ENCODE results near the gene DLG2.
"Not testable (repeated sequence)": the region's sequence is repeated elsewhere in the genome, so short reads cannot be mapped to it uniquely, and the experiment has no call there.

Gene DLG2

GRCh38 chr11:85316967-85317366 is 310.2 kb downstream of the DLG2 start:
- no peak for DNase-seq (ENCODE audit: low spot score)

- no peak for DNase-seq (ENCODE audit: low spot score)
Measured at GRCh38 chr11:85313741-85314140, 313.4 kb downstream of the DLG2 start.

- no peak for DNase-seq (ENCODE audit: low spot score)
Measured at GRCh38 chr11:85310479-85310878, 316.7 kb downstream of the DLG2 start.

GRCh38 chr11:85307366-85307765 is 319.8 kb downstream of the DLG2 start:
- DNase-seq (ENCODE audit: low spot score): no peak

- no peak for DNase-seq (ENCODE audit: low spot score)
Measured at GRCh38 chr11:85301895-85302678, 325.1 kb downstream of the DLG2 start.

- DNase-seq (ENCODE audit: low spot score): no peak
Measured at GRCh38 chr11:85299258-85299942, 327.7 kb downstream of the DLG2 start.

- no peak for DNase-seq (ENCODE audit: low spot score)
Measured at GRCh38 chr11:85295694-85296271, 331.4 kb downstream of the DLG2 start.

GRCh38 chr11:85281550-85281949 is 345.6 kb downstream of the DLG2 start:
- DNase-seq (ENCODE audit: low spot score): no peak

GRCh38 chr11:85279267-85279666 is 347.9 kb downstream of the DLG2 start:
- no peak for DNase-seq (ENCODE audit: low spot score)

- DNase-seq (ENCODE audit: low spot score): no peak
Measured at GRCh38 chr11:85277693-85278092, 349.5 kb downstream of the DLG2 start.

- DNase-seq (ENCODE audit: low spot score): no peak
Measured at GRCh38 chr11:85276332-85276731, 350.8 kb downstream of the DLG2 start.

GRCh38 chr11:85270315-85270714 is 356.8 kb downstream of the DLG2 start:
- DNase-seq (ENCODE audit: low spot score): not testable (repeated sequence)

- no peak for DNase-seq (ENCODE audit: low spot score)
Measured at GRCh38 chr11:85269109-85269508, 358.0 kb downstream of the DLG2 start.

GRCh38 chr11:85266646-85267045 is 360.5 kb downstream of the DLG2 start:
- no peak for DNase-seq (ENCODE audit: low spot score)

- no peak for DNase-seq (ENCODE audit: low spot score)
Measured at GRCh38 chr11:85263328-85263727, 363.8 kb downstream of the DLG2 start.

- no peak for DNase-seq (ENCODE audit: low spot score)
Measured at GRCh38 chr11:85257837-85258236, 369.3 kb downstream of the DLG2 start.

GRCh38 chr11:85256433-85256832 is 370.7 kb downstream of the DLG2 start:
- DNase-seq (ENCODE audit: low spot score): no peak

GRCh38 chr11:85249482-85249881 is 377.7 kb downstream of the DLG2 start:
- DNase-seq (ENCODE audit: low spot score): no peak

- no peak for DNase-seq (ENCODE audit: low spot score)
Measured at GRCh38 chr11:85247797-85248196, 379.3 kb downstream of the DLG2 start.

- no peak for DNase-seq (ENCODE audit: low spot score)
Measured at GRCh38 chr11:85238906-85239305, 388.2 kb downstream of the DLG2 start.

GRCh38 chr11:85238038-85238437 is 389.1 kb downstream of the DLG2 start:
- DNase-seq (ENCODE audit: low spot score): not testable (repeated sequence)

- no peak for DNase-seq (ENCODE audit: low spot score)
Measured at GRCh38 chr11:85236211-85236610, 390.9 kb downstream of the DLG2 start.

GRCh38 chr11:85232559-85232958 is 394.6 kb downstream of the DLG2 start:
- no peak for DNase-seq (ENCODE audit: low spot score)
